Panc1 (cell line): ENCODE results near the gene CRISPLD2.

Experiments used
- POLR2AphosphoS5 ChIP-seq: IDR thresholded peaks from 2 replicates; pipeline ENCODE4 v1.6.1; 2012; ENCODE audit warnings: mild to moderate bottlenecking, low read depth, low read length, moderate library complexity
- SIN3A ChIP-seq: IDR thresholded peaks from 2 replicates; pipeline ENCODE4 v1.6.1; 2012; ENCODE audit warnings: low read depth, mild to moderate bottlenecking, low read length, moderate library complexity, borderline replicate concordance; ENCODE audit not compliant: insufficient read depth
- TF ChIP-seq, protein P1 (sequence below): fragments of 450-650 bp; IDR thresholded peaks from 2 replicates; pipeline ENCODE4 v1.5.1; 2017; ENCODE audit warnings: mild to moderate bottlenecking
- TF ChIP-seq, protein P2 (sequence below), 2 experiments: IDR thresholded peaks; 2 replicates each; pipeline ENCODE4 v1.6.1; 2011 to 2012; ENCODE audit warnings: low read depth in 2 of 2, control low read depth in 1 of 2, low read length in 1 of 2, mild to moderate bottlenecking in 1 of 2, moderate library complexity in 1 of 2; ENCODE audit not compliant: insufficient read depth in 1 of 2

DNA sequence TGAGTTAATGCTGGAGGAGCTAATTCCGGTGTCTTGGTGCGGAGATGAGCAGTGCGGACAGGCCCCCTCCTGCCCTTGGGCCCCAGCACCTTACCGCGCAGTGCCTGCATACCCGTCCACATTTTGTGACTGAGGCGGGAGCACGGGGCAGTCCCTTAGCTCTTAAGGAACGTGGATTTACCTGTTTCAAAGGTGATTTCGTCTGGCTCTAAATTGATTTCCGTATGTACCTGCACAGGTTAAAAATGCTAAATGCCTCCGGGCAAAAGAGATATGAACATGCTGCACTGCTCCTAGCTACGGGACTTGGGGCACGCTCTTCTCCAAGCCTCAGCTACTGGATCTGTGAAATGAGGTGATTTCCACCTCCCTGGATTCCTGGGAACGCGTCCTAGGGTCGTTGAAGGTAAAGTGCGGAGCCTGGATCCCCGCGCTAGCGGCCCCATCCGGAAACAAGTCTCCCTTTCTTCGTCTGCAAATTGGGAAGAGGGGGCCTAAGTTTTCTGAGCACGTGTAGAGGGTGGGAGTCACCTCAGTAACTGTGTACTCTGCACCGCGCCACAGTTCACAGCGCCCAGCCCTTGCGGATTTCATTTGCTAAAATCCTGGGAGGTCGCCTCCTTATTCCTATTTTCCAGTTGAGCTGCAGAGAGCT lies 669 bp upstream of the CRISPLD2 start:
- TF ChIP-seq, protein P1, sequence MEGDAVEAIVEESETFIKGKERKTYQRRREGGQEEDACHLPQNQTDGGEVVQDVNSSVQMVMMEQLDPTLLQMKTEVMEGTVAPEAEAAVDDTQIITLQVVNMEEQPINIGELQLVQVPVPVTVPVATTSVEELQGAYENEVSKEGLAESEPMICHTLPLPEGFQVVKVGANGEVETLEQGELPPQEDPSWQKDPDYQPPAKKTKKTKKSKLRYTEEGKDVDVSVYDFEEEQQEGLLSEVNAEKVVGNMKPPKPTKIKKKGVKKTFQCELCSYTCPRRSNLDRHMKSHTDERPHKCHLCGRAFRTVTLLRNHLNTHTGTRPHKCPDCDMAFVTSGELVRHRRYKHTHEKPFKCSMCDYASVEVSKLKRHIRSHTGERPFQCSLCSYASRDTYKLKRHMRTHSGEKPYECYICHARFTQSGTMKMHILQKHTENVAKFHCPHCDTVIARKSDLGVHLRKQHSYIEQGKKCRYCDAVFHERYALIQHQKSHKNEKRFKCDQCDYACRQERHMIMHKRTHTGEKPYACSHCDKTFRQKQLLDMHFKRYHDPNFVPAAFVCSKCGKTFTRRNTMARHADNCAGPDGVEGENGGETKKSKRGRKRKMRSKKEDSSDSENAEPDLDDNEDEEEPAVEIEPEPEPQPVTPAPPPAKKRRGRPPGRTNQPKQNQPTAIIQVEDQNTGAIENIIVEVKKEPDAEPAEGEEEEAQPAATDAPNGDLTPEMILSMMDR: no peak
- TF ChIP-seq SIN3A (no peak), POLR2AphosphoS5 (no peak)
- TF ChIP-seq, protein P2, sequence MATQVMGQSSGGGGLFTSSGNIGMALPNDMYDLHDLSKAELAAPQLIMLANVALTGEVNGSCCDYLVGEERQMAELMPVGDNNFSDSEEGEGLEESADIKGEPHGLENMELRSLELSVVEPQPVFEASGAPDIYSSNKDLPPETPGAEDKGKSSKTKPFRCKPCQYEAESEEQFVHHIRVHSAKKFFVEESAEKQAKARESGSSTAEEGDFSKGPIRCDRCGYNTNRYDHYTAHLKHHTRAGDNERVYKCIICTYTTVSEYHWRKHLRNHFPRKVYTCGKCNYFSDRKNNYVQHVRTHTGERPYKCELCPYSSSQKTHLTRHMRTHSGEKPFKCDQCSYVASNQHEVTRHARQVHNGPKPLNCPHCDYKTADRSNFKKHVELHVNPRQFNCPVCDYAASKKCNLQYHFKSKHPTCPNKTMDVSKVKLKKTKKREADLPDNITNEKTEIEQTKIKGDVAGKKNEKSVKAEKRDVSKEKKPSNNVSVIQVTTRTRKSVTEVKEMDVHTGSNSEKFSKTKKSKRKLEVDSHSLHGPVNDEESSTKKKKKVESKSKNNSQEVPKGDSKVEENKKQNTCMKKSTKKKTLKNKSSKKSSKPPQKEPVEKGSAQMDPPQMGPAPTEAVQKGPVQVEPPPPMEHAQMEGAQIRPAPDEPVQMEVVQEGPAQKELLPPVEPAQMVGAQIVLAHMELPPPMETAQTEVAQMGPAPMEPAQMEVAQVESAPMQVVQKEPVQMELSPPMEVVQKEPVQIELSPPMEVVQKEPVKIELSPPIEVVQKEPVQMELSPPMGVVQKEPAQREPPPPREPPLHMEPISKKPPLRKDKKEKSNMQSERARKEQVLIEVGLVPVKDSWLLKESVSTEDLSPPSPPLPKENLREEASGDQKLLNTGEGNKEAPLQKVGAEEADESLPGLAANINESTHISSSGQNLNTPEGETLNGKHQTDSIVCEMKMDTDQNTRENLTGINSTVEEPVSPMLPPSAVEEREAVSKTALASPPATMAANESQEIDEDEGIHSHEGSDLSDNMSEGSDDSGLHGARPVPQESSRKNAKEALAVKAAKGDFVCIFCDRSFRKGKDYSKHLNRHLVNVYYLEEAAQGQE (IDR thresholded peaks at IDR 0.05; ENCODE audit: insufficient read depth in 1 of 2, low read depth in 2 of 2, low read length in 1 of 2): no peak
